Measurements from ENCODE around the gene NRSN2.

DNA sequence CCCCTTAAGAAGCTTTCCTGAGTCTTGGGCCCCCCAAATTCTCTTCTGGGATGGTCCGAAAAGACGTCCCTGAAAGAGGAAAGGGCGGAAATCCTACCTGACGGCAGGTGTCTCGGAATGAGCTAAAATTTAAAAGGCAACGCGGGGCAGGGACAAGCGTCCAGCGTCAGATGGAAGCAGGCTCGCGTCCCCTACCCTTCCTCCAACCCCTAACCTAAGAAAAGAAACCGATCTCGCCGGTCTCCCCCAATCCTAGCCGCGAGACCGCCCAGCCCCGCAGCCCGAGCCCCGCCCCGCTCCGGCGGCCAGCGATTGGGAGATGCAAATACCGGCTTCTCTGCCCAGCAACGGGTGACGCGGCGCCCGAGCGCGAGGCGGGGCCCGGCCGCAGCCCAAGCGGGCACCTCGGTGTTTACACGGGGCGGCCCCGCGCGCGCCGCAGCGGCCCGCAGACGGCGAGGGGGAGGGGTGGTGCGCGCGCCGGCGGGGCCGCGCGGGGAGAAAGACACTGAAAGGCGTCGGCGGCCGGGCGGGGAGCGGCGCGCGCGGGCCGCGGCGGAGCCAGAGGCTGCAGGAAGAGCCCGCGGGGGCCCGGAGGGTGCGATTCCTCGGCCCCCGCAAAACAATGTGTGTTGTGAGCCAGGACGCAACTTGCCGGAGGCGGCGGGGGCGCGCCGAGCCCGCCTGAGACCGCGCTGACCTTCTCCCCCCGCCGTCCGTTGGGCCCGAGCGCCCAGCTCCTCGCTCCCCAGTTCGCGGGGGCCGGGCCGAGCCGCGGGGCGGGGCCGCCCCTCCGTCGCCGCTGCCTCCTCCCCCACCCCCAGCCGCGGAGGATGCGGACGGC lies 21.6 kb upstream of the NRSN2 start, which contains the start of gene SOX12:
- TF ChIP-seq, protein P1, sequence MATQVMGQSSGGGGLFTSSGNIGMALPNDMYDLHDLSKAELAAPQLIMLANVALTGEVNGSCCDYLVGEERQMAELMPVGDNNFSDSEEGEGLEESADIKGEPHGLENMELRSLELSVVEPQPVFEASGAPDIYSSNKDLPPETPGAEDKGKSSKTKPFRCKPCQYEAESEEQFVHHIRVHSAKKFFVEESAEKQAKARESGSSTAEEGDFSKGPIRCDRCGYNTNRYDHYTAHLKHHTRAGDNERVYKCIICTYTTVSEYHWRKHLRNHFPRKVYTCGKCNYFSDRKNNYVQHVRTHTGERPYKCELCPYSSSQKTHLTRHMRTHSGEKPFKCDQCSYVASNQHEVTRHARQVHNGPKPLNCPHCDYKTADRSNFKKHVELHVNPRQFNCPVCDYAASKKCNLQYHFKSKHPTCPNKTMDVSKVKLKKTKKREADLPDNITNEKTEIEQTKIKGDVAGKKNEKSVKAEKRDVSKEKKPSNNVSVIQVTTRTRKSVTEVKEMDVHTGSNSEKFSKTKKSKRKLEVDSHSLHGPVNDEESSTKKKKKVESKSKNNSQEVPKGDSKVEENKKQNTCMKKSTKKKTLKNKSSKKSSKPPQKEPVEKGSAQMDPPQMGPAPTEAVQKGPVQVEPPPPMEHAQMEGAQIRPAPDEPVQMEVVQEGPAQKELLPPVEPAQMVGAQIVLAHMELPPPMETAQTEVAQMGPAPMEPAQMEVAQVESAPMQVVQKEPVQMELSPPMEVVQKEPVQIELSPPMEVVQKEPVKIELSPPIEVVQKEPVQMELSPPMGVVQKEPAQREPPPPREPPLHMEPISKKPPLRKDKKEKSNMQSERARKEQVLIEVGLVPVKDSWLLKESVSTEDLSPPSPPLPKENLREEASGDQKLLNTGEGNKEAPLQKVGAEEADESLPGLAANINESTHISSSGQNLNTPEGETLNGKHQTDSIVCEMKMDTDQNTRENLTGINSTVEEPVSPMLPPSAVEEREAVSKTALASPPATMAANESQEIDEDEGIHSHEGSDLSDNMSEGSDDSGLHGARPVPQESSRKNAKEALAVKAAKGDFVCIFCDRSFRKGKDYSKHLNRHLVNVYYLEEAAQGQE (IDR thresholded peaks at IDR 0.05; ENCODE audit: insufficient read depth in 1 of 2, low read depth in 2 of 2, low read length in 1 of 2): no peak
- TF ChIP-seq, protein P2, sequence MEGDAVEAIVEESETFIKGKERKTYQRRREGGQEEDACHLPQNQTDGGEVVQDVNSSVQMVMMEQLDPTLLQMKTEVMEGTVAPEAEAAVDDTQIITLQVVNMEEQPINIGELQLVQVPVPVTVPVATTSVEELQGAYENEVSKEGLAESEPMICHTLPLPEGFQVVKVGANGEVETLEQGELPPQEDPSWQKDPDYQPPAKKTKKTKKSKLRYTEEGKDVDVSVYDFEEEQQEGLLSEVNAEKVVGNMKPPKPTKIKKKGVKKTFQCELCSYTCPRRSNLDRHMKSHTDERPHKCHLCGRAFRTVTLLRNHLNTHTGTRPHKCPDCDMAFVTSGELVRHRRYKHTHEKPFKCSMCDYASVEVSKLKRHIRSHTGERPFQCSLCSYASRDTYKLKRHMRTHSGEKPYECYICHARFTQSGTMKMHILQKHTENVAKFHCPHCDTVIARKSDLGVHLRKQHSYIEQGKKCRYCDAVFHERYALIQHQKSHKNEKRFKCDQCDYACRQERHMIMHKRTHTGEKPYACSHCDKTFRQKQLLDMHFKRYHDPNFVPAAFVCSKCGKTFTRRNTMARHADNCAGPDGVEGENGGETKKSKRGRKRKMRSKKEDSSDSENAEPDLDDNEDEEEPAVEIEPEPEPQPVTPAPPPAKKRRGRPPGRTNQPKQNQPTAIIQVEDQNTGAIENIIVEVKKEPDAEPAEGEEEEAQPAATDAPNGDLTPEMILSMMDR (IDR thresholded peaks at IDR 0.05): no peak
- peak; percentile 55; the same call in 1 of the 2 replicates for TF ChIP-seq POLR2AphosphoS5 (IDR thresholded peaks at IDR 0.05; ENCODE audit: low read depth, low read length)
- no peak; the same call in 1 of the 2 replicates for TF ChIP-seq TCF7L2 (IDR thresholded peaks at IDR 0.05; ENCODE audit: low read depth, low read length)
